Mucosa of descending colon (tissue), 3 donors: ENCODE data around the gene ZNF331. TPM values are rescaled to one million over a fixed set of nuclear protein-coding genes. Genes with fewer than 3 reads are reported as not detected.
"Not testable (repeated sequence)": the region's sequence is repeated elsewhere in the genome, so short reads cannot be mapped to it uniquely, and the experiment has no call there.

Experiments used
- ATAC-seq: fragments of 200-7000 bp; cut with Tn5 transposase; one replicate; pipeline ENCODE4 v1.9.1; 2020; ENCODE audit warnings: mild to moderate bottlenecking, moderate library complexity
- DNase-seq, 3 donors: peaks; one replicate each; pipeline ENCODE4 v3.0.0-alpha.2; 2020
- H3K36me3 ChIP-seq: fragments of 200-600 bp; one replicate; pipeline ENCODE4 v1.8.0; 2021; ENCODE audit warnings: low read depth, mild to moderate bottlenecking
- H3K4me1 ChIP-seq: fragments of 200-600 bp; one replicate; pipeline ENCODE4 v1.8.0; 2021; ENCODE audit warnings: low read depth, mild to moderate bottlenecking
- H3K4me3 ChIP-seq: fragments of 200-600 bp; one replicate; pipeline ENCODE4 v1.8.0; 2021; ENCODE audit warnings: mild to moderate bottlenecking
- H3K9me3 ChIP-seq: fragments of 200-600 bp; one replicate; pipeline ENCODE4 v1.8.0; 2021; ENCODE audit warnings: mild to moderate bottlenecking
- intact Hi-C, 2 donors: fragments of 100-400 bp; cut with DNase I in 1 of 2; cut with micrococcal nuclease in 1 of 2; formaldehyde crosslinking; loops; one replicate each; pipeline versions ENCODE4 v1.11.0 to v1.11.1; 2022; cut with DNase I, micrococcal nuclease
- long read RNA-seq, 2 donors: library from polyadenylated mRNA; unstranded; transcript quantifications; one replicate each; pipeline ENCODE4 v2.0.0, GENCODE V29; 2019 to 2021
- total RNA-seq, 3 donors: library from RNA; stranded (reverse); fragmentation: NEBNext Ultra II Directional in 2 of 3; extraction: Animal tissue kit (Norgen Biotek cat#: 25700) in 2 of 3; gene quantifications; one replicate each; pipeline versions ENCODE4 v1.2.1 to v1.2.4, GENCODE V29; 2021 to 2023
- TF ChIP-seq, protein P1 (sequence below): fragments of 200-600 bp; IDR thresholded peaks from one replicate; pipeline ENCODE4 v1.8.0; 2022; ENCODE audit warnings: antibody characterized with exemption, mild to moderate bottlenecking
- donor health status: DM: no; HTN: no; CAD: no; lungs with moderate emphysema.
- donor health status: DM: no; HTN: no; CAD: no.
- donor health status: DM: no; HTN: yes; CAD: no.

Gene ZNF331
- total RNA-seq: 10 to 100 TPM in 1 of 3 donors, 1 to 10 TPM in 2; 4.6 to 18.8 (median 6.1) TPM
- long read RNA-seq, donor 1, full-length matches to known transcripts: 14 of 17 reads
- long read RNA-seq, donor 1, partial matches to known transcripts: 0 of 17 reads
- long read RNA-seq, donor 1, other reads (novel, unspliced or antisense): 3 of 17 reads
- long read RNA-seq, donor 2, transcript ZNF331-202 (6 exons, 2,248 nt): major isoform, 5 of 6 reads
- long read RNA-seq, donor 2, partial matches to known transcripts: 0 of 6 reads
- long read RNA-seq, donor 2, other reads (novel, unspliced or antisense): 0 of 6 reads

DNA sequence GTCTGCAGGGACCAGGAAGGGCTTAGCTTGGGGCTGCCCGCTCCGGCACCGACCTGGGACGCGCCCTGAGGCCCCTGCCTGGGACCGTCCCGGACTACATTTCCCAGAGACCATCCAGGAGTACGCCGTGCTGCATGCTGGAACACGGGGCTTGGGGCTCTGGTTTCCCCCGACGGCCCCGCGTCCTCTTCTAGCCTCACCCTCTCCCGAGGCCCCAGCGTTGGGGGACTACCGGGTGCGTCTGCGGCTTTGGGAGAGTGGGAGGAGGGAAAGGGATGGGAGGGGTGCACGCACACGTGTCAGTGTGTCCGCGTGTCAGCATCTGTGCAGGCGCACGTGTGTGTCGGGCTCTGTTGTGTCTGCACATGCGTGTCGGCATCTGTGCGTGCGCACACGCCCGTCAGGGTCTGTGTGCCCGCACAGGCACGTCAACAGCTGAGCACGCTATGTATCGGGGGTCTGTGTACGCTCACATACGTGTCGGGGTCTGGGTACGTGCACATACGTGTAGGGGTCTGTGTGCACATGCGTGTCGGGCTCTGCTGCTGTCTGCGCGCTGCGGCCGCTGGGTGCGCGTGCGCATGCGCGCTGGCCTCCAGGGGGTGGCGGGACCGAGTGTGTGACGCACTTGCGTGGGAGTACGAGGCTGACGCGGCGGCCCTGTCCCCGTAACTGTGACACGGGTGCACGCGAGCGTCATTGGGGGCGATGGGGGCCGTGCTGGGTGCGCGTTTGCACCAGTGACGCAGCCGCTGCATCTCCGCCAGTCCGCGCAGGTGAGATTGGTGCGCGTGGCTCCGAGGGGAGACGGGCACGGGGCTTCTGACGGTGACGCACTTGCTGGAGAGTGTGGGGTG, at the start of gene ZNF331:
Gene ZNF331 (plus strand): TSS at position 625 of the 857 bp plus-strand sequence. CDS start 31,232 bp downstream, outside the sequence.
- Histone ChIP-seq H3K4me3 (peak within 1 kb of the TSS; percentile 42), H3K4me1 (peaks cover 6% of the 10 kb centered on the region), H3K36me3 (no peaks in the 10 kb centered on the region), H3K9me3 (no peaks in the 10 kb centered on the region)
- TF ChIP-seq, protein P1, sequence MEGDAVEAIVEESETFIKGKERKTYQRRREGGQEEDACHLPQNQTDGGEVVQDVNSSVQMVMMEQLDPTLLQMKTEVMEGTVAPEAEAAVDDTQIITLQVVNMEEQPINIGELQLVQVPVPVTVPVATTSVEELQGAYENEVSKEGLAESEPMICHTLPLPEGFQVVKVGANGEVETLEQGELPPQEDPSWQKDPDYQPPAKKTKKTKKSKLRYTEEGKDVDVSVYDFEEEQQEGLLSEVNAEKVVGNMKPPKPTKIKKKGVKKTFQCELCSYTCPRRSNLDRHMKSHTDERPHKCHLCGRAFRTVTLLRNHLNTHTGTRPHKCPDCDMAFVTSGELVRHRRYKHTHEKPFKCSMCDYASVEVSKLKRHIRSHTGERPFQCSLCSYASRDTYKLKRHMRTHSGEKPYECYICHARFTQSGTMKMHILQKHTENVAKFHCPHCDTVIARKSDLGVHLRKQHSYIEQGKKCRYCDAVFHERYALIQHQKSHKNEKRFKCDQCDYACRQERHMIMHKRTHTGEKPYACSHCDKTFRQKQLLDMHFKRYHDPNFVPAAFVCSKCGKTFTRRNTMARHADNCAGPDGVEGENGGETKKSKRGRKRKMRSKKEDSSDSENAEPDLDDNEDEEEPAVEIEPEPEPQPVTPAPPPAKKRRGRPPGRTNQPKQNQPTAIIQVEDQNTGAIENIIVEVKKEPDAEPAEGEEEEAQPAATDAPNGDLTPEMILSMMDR: no peak
- intact Hi-C loops: no loop called here
- peak; percentile 93 for ATAC-seq
- DNase-seq: peak; percentile 79 to 88 (median 85)

DNA sequence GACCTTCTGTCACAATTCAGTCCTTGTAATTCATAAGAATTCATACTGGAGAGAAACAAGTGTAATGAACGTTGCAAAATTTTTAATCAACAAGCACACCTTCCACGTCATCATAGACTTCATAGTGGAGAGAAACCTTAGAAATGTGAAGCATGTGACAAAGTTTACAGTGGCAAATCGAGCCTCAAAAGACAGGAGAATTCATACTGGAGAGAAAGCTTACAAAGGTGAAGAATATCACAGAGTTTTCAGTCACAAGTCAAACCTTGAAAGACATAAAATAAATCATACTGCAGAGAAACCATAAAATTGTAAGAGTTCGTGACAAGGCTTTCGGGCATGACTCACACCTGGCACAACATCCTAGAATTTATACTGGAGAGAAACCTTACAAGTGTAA, 45.8 kb upstream of the ZNF331 start:
- peaks cover 95% of the 10 kb centered on the region for H3K9me3 ChIP-seq
- intact Hi-C loops: no loop called here

DNA sequence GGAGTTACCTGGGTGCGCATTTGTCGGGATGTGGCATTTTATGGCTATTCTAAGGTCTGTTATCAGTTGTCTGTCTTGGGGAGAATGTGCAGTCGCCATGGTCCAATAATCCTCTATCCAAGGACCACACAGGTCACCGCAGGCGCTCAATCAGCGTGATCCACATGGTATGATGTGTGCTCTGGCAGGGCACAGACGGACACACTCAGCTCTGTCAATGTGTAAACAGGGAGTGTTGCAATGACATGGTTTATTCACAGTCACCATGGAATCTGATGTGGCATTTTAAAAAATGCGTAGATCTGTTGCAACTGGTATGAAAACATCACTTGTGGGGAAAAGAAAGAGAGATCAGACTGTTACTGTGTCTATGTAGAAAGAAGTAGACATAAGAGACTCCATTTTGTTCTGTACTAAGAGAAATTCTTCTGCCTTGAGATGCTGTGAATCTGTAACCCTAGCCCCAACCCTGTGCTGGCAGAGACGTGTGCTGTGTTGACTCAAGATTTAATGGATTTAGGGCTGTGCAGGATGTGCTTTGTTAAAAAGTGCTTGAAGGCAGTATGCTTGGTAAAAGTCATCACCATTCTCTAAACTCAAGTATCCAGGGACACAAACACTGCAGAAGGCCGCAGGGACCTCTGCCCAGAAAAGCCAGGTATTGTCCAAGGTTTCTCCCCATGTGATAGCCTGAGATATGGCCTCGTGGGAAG, 40.5 kb upstream of the ZNF331 start:
- H3K9me3 ChIP-seq: peaks cover 43% of the 10 kb centered on the region
- ATAC-seq, DNase-seq, H3K36me3 ChIP-seq, H3K4me1 ChIP-seq, H3K4me3 ChIP-seq, intact Hi-C loops: not testable (repeated sequence)

More for the DNA sequence above, 45.8 kb upstream of the ZNF331 start:
- H3K4me3 ChIP-seq: no peak overlapping the region
- no peaks in the 10 kb centered on the region for H3K4me1 ChIP-seq
- DNase-seq (no peak), ATAC-seq (no peak)
- TF ChIP-seq, protein P1: no peak
- no peaks in the 10 kb centered on the region for H3K36me3 ChIP-seq

DNA sequence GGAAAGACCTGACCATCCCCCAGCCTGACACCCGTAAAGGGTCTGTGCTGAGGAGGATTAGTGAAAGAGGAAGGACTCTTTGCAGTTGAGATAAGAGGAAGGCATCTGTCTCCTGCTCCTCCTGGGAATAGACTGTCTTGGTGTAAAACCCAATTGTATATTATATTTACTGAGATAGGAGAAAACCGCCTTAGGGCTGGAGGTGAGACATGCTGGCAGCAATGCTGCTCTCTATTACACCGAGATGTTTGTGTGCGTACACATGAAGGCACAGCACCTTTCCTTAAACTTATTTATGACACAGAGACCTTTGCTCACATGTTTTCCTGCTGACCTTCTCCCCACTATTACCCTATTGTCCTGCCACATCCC, 39.9 kb upstream of the ZNF331 start:
- H3K4me1 ChIP-seq, H3K36me3 ChIP-seq, DNase-seq, ATAC-seq, H3K4me3 ChIP-seq, intact Hi-C loops: not testable (repeated sequence)
- H3K9me3 ChIP-seq: peaks cover 37% of the 10 kb centered on the region

DNA sequence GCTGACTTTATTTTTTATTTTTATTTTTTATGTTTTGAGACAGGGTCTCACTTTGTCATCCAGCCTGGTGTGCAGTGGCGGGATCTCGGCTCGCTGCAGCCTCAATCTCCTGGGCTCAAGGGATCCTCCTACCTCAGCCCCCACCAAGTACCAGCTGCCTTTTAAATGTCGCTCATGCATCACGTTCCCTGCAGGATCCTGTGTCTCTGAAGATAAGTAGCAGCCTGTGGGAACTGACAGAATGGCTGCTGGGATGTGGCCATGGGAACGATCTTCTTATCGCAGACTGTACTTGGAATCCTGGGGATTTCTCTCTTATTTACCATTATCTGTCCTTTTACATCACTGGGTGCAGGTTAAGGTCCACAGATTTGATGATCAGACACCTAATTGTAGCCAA, 34.8 kb upstream of the ZNF331 start:
- intact Hi-C loops, ATAC-seq: not testable (repeated sequence)

DNA sequence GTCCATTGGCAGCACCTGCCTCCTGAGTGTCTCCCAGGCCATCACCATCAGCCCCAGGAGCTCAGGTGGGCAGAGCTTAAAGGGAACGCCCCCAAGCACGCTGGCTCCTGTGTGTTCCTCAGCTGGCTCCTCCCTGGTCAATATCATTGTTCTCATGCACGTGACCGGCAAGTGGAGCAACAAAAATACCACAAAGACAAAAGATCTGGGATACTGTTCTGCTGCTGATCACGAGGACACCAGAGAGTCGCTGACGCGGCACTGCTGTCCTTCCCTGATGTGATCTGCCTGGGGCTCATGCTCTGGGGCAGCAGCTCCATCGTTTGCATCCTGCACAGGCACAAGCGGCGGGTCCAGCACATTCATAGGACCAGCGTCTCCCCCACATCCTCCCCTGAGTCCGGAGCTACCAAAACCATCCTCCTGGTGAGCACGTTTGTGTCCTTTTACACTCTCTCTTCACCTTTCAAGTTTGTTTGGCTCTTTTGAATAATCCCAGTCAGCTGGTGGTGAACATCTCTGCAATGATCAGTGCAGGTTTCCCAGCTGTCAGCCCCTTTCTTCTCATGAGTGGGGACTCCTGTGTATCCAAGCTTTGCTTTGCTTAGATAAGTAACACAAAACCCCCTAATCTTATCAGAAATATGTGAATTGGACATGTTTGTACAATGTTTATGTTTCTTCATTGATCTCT, 34.1 kb upstream of the ZNF331 start:
- H3K36me3 ChIP-seq, intact Hi-C loops, ATAC-seq, H3K9me3 ChIP-seq, DNase-seq, H3K4me3 ChIP-seq, H3K4me1 ChIP-seq: not testable (repeated sequence)

More for the DNA sequence above, 34.8 kb upstream of the ZNF331 start:
- H3K4me1 ChIP-seq, H3K36me3 ChIP-seq, DNase-seq, H3K9me3 ChIP-seq, H3K4me3 ChIP-seq: not testable (repeated sequence)

DNA sequence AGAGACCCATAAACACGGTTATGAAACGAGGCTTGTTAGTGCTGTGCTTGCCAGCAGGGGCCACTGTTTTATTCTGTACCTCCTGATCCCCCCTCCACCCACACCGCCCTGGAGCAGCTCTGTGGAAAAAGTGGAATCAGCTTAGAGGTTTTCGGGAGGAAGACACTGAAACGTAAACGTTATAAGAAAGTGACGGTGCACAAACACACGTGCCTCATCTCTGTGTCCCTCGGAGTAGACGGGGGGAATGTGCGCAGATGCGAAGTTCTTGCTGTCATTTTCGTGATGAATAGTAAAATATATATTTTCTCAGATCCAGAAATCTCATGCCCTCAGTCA, 33.6 kb upstream of the ZNF331 start:
- intact Hi-C loops, H3K36me3 ChIP-seq, H3K4me3 ChIP-seq, DNase-seq, H3K4me1 ChIP-seq, H3K9me3 ChIP-seq: not testable (repeated sequence)
- ATAC-seq: peak; percentile 35
